Measurements from ENCODE around the gene RGMA. TPM values are rescaled to one million over a fixed set of nuclear protein-coding genes. Genes with fewer than 3 reads are reported as not detected.

The RGMA gene
- total RNA-seq, 1 donor from 2014 or later = not detected

Other genes with a start within 250 kb of the RGMA start
- gene CHD2, start 188.9 kb downstream of the RGMA start, total RNA-seq = 105 and 111 TPM in 2 replicates